Peyer's patch (tissue), 4 donors: ENCODE measurements around the gene TMEM147.
A peak's percentile ranks its signal among the peaks of the same experiment; 100 is the strongest.

ENCODE experiments used
- POLR2A ChIP-seq, 2 donors: fragments of 450-650 bp; IDR thresholded peaks; one replicate each; pipeline ENCODE4 v1.5.1; 2017; ENCODE audit warnings: antibody characterized with exemption in 2 of 2, mild to moderate bottlenecking in 2 of 2, moderate library complexity in 2 of 2
- TF ChIP-seq, protein P1 (sequence below), 6 experiments: fragments of 450-650 bp in 4 of 6; fragments of 200-600 bp in 2 of 6; sonication (generic) in 1 of 6; IDR thresholded peaks; one replicate each; pipeline ENCODE4 v1.5.1; 2017 to 2019; ENCODE audit warnings: antibody characterized with exemption in 6 of 6, mild to moderate bottlenecking in 3 of 6, moderate library complexity in 1 of 6

DNA sequence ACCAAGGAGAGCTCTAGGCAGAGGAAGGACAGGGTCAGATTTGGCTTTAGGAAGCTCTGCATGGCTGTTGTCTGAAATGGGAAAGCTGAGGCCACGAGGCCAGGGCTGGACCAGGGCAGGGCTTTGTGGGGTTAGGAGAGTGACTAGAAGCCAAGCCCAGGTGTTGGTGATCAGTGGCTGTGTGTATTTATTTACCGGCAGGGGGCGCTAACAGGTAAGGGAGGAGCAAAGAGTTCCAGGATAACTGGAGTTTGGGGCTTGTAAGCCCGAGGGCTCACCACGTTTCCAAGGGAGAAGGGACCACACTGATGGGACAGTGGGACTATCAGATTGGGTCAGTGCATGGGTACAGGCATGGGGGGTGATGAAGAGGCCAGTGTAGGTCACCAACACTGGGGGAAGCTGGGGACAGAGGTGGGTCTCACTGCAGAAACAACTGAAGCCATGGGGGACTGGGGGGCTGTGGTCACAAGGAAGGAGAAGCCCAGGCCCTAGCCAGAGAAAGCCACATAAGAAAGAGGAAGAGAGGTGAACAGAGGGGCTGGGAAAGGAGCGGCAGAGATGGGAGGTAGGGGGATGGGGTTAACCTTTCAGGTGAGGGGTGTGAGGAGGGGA is 3.9 kb downstream of the TMEM147 start:
- TF ChIP-seq, protein P1, sequence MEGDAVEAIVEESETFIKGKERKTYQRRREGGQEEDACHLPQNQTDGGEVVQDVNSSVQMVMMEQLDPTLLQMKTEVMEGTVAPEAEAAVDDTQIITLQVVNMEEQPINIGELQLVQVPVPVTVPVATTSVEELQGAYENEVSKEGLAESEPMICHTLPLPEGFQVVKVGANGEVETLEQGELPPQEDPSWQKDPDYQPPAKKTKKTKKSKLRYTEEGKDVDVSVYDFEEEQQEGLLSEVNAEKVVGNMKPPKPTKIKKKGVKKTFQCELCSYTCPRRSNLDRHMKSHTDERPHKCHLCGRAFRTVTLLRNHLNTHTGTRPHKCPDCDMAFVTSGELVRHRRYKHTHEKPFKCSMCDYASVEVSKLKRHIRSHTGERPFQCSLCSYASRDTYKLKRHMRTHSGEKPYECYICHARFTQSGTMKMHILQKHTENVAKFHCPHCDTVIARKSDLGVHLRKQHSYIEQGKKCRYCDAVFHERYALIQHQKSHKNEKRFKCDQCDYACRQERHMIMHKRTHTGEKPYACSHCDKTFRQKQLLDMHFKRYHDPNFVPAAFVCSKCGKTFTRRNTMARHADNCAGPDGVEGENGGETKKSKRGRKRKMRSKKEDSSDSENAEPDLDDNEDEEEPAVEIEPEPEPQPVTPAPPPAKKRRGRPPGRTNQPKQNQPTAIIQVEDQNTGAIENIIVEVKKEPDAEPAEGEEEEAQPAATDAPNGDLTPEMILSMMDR (IDR thresholded peaks at IDR 0.05), result peak; percentile 49 to 82 (median 68)
- TF ChIP-seq POLR2A (IDR thresholded peaks at IDR 0.05), result no peak
